Inferior parietal cortex (tissue), 1 donor: ENCODE data around the gene ABCD4.

Experiments
- DNase-seq: peaks from one replicate; pipeline ENCODE4 v3.0.0-alpha.2; 2016; ENCODE audit errors: extremely low spot score

Gene ABCD4

DNA sequence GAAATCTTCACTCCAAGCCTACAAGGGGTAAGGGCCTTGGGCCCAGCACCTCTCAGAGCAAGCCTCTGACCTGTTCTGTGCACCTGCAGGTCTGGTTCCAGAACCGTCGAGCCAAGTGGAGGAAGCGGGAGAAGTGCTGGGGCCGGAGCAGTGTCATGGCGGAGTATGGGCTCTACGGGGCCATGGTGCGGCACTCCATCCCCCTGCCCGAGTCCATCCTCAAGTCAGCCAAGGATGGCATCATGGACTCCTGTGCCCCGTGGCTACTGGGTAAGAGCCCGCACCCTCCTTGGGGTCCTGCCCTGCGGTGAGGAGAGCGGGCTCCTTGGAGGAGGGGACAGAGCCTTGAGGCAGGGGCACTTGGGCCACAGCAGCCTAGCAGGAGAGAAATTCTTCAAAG is 43.2 kb downstream of the ABCD4 start:
- no peak for DNase-seq

DNA sequence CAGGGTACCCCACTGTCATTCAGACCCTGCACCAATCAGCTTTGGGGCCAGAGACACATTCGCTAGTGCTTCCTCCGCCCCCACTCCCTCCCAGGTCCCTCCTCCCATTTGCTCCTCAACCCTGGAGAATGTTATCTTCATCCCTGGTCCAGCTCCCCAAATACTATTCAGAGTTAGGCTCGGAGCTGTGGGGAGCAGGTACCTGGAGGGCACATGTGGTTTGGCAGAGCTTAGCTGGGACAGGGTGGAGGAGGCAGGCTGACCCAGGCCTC is 44.0 kb downstream of the ABCD4 start:
- DNase-seq, result no peak

DNA sequence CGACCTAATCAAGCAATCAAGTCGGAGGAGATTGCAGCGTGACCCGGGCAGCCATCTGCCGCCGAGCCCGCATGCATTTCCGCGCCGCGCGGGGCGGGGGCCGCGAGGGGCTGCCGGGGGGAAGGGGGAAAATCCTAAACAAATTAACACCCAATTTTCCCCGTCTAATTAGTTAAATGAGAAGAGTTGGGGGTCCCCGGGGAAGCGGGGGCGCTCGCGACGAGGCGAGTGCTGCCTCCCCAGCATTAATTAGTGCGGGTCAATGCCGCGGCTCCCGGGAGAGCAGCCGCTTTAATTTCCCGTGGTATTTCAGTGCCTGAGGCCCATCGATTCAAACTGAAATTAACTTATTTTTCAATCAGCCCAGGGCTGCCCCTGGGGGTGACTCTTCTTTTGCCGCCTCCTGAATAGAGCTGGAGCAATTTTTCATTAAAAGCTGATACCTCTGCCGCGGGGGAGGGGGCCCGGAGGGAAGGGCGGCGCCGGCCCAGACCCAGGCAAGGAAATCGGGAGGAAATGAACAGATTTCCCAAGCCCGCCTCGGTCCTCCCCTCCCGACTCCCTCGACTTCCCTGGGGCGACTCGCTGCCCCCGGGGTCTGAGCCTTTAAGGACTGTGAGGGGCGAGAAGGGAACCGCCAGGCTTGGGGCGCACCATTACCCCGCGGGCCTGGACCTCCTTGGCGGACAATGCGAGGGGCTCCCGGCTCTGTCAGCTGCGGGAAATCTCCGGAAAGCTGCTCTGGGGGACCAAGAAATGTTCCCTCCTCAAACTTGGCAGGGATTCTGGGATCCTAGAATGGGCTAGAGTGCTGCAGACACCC is 44.6 kb downstream of the ABCD4 start:
- no peak for DNase-seq

DNA sequence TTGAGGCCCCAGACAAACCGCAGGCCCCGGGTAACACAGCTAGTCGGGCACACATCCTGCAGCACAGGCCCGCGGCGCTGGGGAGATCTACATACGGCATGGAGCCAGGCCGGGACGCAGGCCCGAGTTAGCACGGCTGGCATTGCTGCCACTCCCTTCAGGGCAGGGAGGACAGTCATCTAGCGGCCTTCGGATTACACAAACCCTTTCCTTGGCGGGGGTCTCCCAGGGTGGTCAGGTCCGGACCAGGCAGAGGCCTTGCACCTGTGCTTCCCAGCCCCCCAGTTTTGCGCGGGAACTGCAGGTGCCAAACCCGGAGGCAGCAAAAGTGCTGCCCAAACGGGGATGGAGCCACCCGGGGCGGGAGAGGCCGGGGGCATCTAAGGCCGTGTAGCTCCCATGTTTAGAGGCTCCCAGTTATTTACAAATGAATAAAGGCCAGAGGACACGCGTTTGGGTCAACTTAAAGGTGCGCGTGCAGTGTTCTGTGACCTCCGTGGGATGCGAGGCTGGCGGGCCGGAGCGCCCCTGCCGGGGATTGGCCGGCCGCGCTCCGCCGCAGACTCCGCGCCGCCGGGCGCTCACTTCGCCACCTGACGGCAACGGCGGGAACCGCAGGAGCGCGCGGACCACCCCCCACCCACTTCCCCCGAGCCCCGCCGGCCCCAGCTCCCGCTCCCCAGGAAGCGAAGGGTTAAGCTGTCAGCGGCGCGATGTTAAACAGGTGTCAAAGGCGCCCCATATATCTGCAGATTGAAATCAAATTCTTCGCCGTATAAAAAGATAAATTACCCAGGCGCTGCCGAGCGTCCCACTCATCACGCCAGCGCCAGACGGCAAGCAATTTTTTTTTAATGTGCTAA is 45.4 kb downstream of the ABCD4 start:
- peak; percentile 49 for DNase-seq

DNA sequence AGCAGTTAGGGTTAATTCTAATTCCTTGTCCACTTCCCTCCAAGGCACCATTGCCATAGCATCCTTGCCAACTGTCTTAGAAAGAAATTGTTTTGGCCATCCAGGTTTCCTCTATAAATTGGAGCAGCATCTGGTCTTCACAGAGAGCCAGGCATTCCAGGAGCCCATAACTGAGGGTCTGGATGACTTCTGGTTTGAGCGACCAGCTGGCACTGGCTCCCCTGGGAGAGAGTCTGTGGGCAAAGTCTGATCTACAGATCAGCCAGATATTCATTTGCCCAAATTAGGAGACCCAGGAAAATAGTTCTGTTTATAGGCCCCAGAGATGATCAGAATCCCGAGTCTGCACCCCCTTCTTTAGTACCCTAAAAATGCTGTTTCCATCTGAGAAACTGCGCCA is 47.5 kb downstream of the ABCD4 start:
- no peak for DNase-seq

DNA sequence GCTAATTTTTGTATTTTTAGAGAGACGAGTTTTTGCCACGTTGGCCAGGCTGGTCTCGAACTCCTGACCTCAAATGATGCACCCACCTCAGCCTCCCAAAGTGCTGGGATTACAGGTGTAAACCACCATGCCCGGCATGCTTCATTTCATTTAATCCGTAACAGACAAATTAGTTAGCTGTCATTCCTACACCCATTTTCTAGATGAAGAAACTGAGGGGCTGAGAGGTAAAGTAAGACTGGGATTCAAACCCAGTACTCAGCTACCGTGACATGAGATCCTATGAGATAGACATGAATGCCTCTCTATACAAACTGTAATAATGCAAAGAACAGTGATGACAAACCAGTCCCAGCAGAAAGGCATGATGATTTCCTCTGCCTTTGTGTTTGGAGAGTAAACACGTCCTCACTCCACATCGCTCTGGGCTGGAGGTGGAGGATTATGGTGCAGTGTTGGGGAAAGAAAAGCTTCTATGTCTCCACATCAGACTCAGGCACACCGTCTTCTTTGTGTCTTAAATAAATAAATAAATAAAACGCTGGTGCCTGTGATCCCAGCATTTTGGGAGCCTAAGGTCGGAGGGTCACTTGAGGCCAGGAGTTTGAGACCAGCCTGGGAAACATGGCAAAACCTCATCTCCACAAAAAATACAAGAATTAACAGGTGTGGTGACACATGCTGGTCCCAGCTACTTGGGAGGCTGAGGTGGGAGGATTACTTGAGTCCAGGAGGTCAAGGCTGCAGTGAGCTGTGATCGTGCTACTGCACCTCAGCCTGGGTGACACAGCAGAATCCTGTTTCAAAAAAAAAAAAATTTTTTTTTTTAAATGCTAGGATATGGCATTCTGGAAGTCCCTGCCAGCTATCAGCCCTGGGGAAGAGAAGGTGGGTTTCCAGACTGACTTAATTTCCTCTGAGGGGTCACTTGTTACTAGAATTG is 53.0 kb downstream of the ABCD4 start:
- no peak for DNase-seq

GRCh38 chr14:74248017-74248416 is 54.7 kb downstream of the ABCD4 start:
- no peak for DNase-seq

- no peak for DNase-seq
Observed at GRCh38 chr14:74246542-74246941, 56.2 kb downstream of the ABCD4 start.

DNA sequence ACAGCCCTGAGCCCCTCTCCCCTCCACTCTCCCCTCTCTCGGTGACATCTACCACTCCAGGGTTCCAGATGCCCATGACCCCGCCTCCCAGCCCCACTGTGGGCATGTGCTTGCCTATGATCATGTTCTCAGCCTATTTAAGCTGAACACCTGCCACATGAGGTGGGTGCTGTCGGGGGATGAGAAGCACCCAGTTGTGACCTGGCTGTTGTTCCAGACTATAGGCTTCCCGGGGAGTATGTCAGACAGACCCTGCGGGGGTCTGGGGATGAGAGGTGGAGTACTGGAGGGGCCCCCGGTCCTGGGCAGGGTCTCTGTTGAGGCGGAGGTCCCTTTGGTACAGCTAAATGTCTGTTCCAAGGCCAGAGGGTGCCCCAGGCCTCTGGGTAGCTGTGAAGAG is 57.4 kb downstream of the ABCD4 start:
- no peak for DNase-seq

- DNase-seq, result no peak
Observed at GRCh38 chr14:74244115-74244514, 58.6 kb downstream of the ABCD4 start.

- DNase-seq, result no peak
Observed at GRCh38 chr14:74243051-74243450, 59.7 kb downstream of the ABCD4 start.

DNA sequence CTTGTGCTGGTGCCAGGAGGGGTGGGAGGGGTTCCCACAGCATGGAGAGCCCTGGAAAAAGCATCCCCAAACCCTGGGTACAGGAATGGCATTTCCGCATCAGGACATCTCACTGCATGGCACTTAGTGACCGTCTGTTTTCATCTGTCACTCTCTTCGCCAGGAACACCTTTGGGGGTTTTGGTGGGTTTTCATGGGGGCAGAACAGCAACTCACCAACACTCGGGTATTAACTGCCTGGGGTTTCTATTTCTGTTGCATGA is 60.0 kb downstream of the ABCD4 start:
- no peak for DNase-seq

GRCh38 chr14:74242021-74242779 is 60.5 kb downstream of the ABCD4 start:
- no peak for DNase-seq

DNA sequence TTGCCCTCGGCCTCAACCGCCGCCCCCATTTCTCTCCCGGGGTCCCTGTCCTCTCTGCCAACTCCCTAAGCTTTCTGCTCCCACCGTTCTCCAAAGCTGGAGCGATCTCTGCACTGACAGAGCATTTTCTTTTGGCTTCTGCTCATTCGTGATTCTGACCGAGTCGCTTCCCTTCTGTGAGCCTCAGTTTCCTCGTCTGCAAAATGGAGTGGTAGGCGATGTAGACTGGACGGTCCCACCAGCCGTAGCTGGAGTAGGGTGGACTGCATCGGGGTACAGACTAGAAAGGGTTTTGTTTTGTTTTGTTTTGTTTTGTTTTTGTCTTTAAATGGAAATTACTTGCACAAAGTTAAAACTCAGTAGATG is 61.1 kb downstream of the ABCD4 start:
- no peak for DNase-seq

DNA sequence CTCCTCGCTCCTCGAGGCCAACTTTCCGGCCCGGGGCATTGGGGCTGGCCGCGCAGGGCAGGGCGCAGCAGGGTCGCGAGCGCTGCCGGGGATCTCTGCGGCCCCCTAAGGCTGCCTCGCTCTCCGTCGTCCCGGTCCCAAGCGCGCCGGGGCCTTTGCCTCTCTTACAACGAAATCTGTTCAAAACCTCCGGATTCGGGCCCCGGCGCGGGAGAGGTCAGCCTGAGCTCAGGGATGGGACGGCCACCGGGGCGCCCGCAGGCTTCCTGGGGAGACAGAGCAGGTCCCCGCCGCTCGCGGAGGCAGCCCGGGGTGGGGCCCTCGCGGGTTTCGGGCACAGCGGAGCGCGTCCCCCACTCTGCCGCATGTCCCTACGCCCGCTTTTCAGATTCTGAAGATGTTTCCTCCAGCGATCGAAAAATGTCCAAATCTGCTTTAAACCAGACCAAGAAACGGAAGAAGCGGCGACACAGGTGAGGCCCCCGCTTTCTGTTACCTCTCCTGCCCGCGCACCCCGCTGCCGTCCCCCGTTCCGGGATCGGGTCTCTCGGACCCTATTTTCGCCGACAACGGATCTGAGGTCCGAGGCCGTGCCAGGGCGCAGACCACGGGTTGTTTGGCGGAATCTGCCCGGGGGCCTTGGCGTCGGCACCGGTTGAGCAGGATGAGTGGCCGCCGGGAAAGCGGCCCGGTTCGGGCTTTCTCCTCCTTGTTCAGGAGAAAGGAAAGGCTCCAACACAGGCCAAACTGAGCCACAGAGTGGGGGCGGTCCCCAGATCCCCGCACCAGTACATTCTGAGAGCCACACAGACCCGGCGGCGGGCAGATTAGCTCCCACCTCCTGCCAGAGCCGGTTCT is 61.7 kb downstream of the ABCD4 start:
- no peak for DNase-seq

GRCh38 chr14:74239848-74240793 is 62.6 kb downstream of the ABCD4 start:
- no peak for DNase-seq

DNA sequence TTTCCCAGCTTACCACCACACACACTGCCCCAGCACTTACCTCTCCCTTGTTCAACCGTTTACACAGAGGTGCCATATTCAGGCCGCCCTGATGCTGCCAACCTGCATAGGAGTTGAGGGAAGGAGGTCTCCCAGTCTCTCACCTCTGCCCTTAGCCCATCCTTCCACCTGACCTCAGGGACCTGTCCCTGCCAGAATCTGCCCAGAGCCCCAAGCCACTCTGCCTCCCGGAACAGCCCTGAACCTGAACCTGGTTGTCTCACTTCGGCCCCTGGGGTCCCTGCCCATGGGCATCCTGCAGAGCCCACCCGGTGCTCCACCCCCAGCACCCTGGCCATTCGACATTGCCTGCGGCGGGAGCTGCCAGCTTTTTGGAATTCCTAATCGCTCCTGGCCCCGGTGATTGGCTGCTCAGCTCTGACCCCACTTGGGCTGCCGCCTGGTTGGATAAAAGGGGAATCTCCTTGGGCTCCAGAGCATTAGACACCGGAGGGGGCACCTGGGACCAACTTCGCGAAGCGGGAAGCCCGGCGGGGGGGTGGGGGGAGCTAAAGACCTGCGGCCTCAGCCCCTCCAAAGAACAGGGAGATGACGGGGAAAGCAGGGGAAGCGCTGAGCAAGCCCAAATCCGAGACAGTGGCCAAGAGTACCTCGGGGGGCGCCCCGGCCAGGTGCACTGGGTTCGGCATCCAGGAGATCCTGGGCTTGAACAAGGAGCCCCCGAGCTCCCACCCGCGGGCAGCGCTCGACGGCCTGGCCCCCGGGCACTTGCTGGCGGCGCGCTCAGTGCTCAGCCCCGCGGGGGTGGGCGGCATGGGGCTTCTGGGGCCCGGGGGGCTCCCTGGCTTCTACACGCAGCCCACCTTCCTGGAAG is 63.5 kb downstream of the ABCD4 start, which contains the start of gene VSX2:
Gene VSX2, plus strand, starts transcription at position 476 of the 874 bp plus-strand sequence. Its CDS starts 113 bp downstream, at position 589.
- no peak for DNase-seq

- DNase-seq, result no peak
Observed at GRCh38 chr14:74237441-74237840, 65.3 kb downstream of the ABCD4 start.
